Measurements from ENCODE around the gene GRID1.

GRID1 gene

GRCh38 chr10:86225103-86225782 lies 141.4 kb downstream of the GRID1 start:
- peak; percentile 21 for DNase-seq (ENCODE audit: low read depth)
- H3K4me3 ChIP-seq (ENCODE audit: low read depth, low read length), result no peak overlapping the region
- TF ChIP-seq CTCF (conservative IDR thresholded peaks at IDR 0.05; ENCODE audit: low read depth, low read length), result no peak

- no peak overlapping the region for H3K4me3 ChIP-seq (ENCODE audit: low read depth, low read length)
- DNase-seq (ENCODE audit: low read depth), result no peak
- TF ChIP-seq CTCF (conservative IDR thresholded peaks at IDR 0.05; ENCODE audit: low read depth, low read length), result no peak
Observed at GRCh38 chr10:86224354-86225102, 142.1 kb downstream of the GRID1 start.

- TF ChIP-seq CTCF (conservative IDR thresholded peaks at IDR 0.05; ENCODE audit: low read depth, low read length), result no peak
- H3K4me3 ChIP-seq (ENCODE audit: low read depth, low read length), result no peak overlapping the region
- no peak for DNase-seq (ENCODE audit: low read depth)
Observed at GRCh38 chr10:86223256-86223655, 143.3 kb downstream of the GRID1 start.

- no peak for TF ChIP-seq CTCF (conservative IDR thresholded peaks at IDR 0.05; ENCODE audit: low read depth, low read length)
- no peak for DNase-seq (ENCODE audit: low read depth)
Observed at GRCh38 chr10:86222687-86223086, 143.9 kb downstream of the GRID1 start.

GRCh38 chr10:86222336-86222650 lies 144.3 kb downstream of the GRID1 start:
- no peak for TF ChIP-seq CTCF (conservative IDR thresholded peaks at IDR 0.05; ENCODE audit: low read depth, low read length)
- H3K4me3 ChIP-seq (ENCODE audit: low read depth, low read length), result no peak overlapping the region
- no peak for DNase-seq (ENCODE audit: low read depth)

More at GRCh38 chr10:86222687-86223086, 143.9 kb downstream of the GRID1 start:
- H3K4me3 ChIP-seq (ENCODE audit: low read depth, low read length), result no peak overlapping the region

- no peak for TF ChIP-seq CTCF (conservative IDR thresholded peaks at IDR 0.05; ENCODE audit: low read depth, low read length)
- no peak for DNase-seq (ENCODE audit: low read depth)
- no peak overlapping the region for H3K4me3 ChIP-seq (ENCODE audit: low read depth, low read length)
Observed at GRCh38 chr10:86221442-86222335, 144.9 kb downstream of the GRID1 start.

Measured in choroid plexus epithelial cell (primary cell).